ENCODE measurements around the gene ZNF490. TPM values are rescaled to one million over a fixed set of nuclear protein-coding genes. Genes with fewer than 3 reads are reported as not detected.

The ZNF490 gene
- polyA plus RNA-seq (2013), result 4.0 TPM

GRCh38 chr19:12610540-12611360 is at the start of gene ZNF490, which contains the start of gene ZNF791:
ZNF490 (minus strand) TSS chr19:12610813; CDS start chr19:12610680, 133 bp downstream.
ZNF791 (plus strand) TSS chr19:12610920; CDS start chr19:12611080, 160 bp downstream.
- Histone ChIP-seq H3K27me3 (replicated peaks in 2 of 5; ENCODE audit: control insufficient read depth in 4 of 5, insufficient read depth in 5 of 5, low read length in 4 of 5) (no peaks in the 10 kb centered on the region), H3K36me3 (ENCODE audit: control insufficient read depth in 4 of 4, insufficient read depth in 4 of 4, low read length in 3 of 4) (peaks cover 6 to 18% (median 7%) of the 10 kb centered on the region in 4 experiments), H3K4me3 (ENCODE audit: control insufficient read depth in 1 of 7, extremely low read depth in 1 of 7, insufficient read depth in 4 of 7, low read depth in 2 of 7, low read length in 6 of 7) (peak within 1 kb of the TSS; percentile 91 to 99 (median 97)), H3K4me1 (ENCODE audit: control extremely low read depth in 1 of 4, control insufficient read depth in 4 of 4, insufficient read depth in 4 of 4, low read length in 3 of 4) (peaks cover 6 to 44% (median 34%) of the 10 kb centered on the region in 4 experiments), H3K9me3 (ENCODE audit: control extremely low read depth in 1 of 5, control insufficient read depth in 4 of 5, insufficient read depth in 2 of 5, low read depth in 1 of 5, low read length in 4 of 5) (no peaks in the 10 kb centered on the region), H3K27ac (ENCODE audit: insufficient read depth in 1 of 2, low read depth in 1 of 2, low read length in 2 of 2, poor library complexity in 1 of 2, severe bottlenecking in 2 of 2) (peak within 1 kb of the TSS; percentile 88 to 92)
- CTCF ChIA-PET, result interaction anchor here (0.8 to 1.1 kb wide), 3 partner anchors 14 to 38 kb away, joined by 3 to 4 read pairs (median 3); no protein-coding TSS in a partner anchor
- under 1% methylated on average over 55 of the region's 61 CpGs for WGBS (ENCODE audit: insufficient coverage)
- peak; percentile 96 to 98 (median 98) for DNase-seq
- POLR2A ChIA-PET, result interaction anchor here (1.0 kb wide), 1 partner anchor 114 kb away, joined by 3 read pairs; no protein-coding TSS in a partner anchor

DNA sequence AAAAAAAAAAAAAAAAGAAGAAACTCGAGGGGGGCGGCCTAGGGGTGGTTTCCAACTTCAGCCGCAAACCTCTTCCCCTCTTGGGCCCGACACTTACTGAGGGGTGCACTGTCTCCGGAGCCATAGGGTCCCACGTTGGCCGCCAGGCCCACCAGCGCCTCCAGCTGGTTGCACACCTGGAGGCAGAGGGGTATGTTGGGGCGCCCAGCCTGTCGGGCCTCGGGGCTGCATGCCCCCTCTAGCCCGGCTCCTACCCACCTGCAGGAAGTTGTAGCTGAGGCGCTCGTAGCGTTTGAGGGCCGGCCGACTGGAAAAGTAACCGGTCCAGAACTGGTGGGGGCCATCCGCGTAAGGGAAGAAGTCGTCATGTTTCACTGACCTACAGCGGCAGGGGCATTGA is 47.4 kb upstream of the ZNF490 start:
- Histone ChIP-seq H3K4me1 (ENCODE audit: control extremely low read depth in 1 of 4, control insufficient read depth in 4 of 4, insufficient read depth in 4 of 4, low read length in 3 of 4) (no peaks in the 10 kb centered on the region), H3K27ac (ENCODE audit: insufficient read depth in 1 of 2, low read depth in 1 of 2, low read length in 2 of 2, poor library complexity in 1 of 2, severe bottlenecking in 2 of 2) (no peak overlapping the region), H3K4me3 (ENCODE audit: control insufficient read depth in 1 of 7, extremely low read depth in 1 of 7, insufficient read depth in 4 of 7, low read depth in 2 of 7, low read length in 6 of 7) (no peak overlapping the region), H3K36me3 (ENCODE audit: control insufficient read depth in 4 of 4, insufficient read depth in 4 of 4, low read length in 3 of 4) (peaks cover 16 to 70% (median 36%) of the 10 kb centered on the region in 4 experiments), H3K27me3 (replicated peaks in 2 of 5; ENCODE audit: control insufficient read depth in 4 of 5, insufficient read depth in 5 of 5, low read length in 4 of 5) (no peaks in the 10 kb centered on the region), H3K9me3 (ENCODE audit: control extremely low read depth in 1 of 5, control insufficient read depth in 4 of 5, insufficient read depth in 2 of 5, low read depth in 1 of 5, low read length in 4 of 5) (no peaks in the 10 kb centered on the region)
- POLR2A ChIA-PET, result no interaction called here
- 95% methylated on average over 17 of the region's 22 CpGs for WGBS (ENCODE audit: insufficient coverage)
- no peak for DNase-seq
- CTCF ChIA-PET, result interaction anchor here (0.6 to 3.6 kb wide), 2 partner anchors 14 to 50 kb away, joined by 4 to 11 read pairs; no protein-coding TSS in a partner anchor

GRCh38 chr19:12656899-12657571 is 46.4 kb upstream of the ZNF490 start:
- CTCF ChIA-PET, result interaction anchor here (0.6 kb wide), 1 partner anchor 49 kb away, joined by 4 read pairs; no protein-coding TSS in a partner anchor
- no peak overlapping the region for H3K27ac ChIP-seq (ENCODE audit: insufficient read depth in 1 of 2, low read depth in 1 of 2, low read length in 2 of 2, poor library complexity in 1 of 2, severe bottlenecking in 2 of 2)
- no peaks in the 10 kb centered on the region for H3K9me3 ChIP-seq (ENCODE audit: control extremely low read depth in 1 of 5, control insufficient read depth in 4 of 5, insufficient read depth in 2 of 5, low read depth in 1 of 5, low read length in 4 of 5)
- H3K4me3 ChIP-seq (ENCODE audit: control insufficient read depth in 1 of 7, extremely low read depth in 1 of 7, insufficient read depth in 4 of 7, low read depth in 2 of 7, low read length in 6 of 7), result no peak overlapping the region
- POLR2A ChIA-PET, result no interaction called here
- peaks cover 16 to 69% (median 36%) of the 10 kb centered on the region in 4 experiments for H3K36me3 ChIP-seq (ENCODE audit: control insufficient read depth in 4 of 4, insufficient read depth in 4 of 4, low read length in 3 of 4)
- no peaks in the 10 kb centered on the region for H3K27me3 ChIP-seq (replicated peaks in 2 of 5; ENCODE audit: control insufficient read depth in 4 of 5, insufficient read depth in 5 of 5, low read length in 4 of 5)
- peak in 1 of 3 donors; percentile 28 for DNase-seq
- no peaks in the 10 kb centered on the region for H3K4me1 ChIP-seq (ENCODE audit: control extremely low read depth in 1 of 4, control insufficient read depth in 4 of 4, insufficient read depth in 4 of 4, low read length in 3 of 4)
- WGBS (ENCODE audit: insufficient coverage), result 97% methylated on average over 42 of the region's 50 CpGs

DNA sequence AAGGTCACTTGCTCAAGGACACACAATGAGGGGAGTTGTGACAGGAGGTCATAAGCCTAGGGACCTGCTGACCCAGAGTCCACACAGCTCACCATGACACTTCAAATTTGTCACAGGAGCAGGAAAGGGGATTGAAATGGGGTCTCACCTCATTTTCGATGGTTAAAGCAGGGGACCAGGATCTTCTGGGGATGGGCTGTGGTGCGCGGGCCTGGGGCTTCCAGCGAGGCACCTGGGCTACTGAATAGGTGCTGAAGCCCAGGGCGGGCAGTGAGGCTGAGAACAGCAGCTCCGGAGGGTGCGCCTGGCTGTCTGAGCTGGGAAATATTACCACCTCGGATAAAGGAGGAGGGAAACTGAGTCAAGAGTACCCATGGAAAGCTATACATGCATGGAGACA is 44.9 kb upstream of the ZNF490 start:
- WGBS (ENCODE audit: insufficient coverage), result 97% methylated on average over 7 of the region's 8 CpGs
- DNase-seq, result no peak
- H3K27ac ChIP-seq (ENCODE audit: insufficient read depth in 1 of 2, low read depth in 1 of 2, low read length in 2 of 2, poor library complexity in 1 of 2, severe bottlenecking in 2 of 2), result no peak overlapping the region
- H3K9me3 ChIP-seq (ENCODE audit: control extremely low read depth in 1 of 5, control insufficient read depth in 4 of 5, insufficient read depth in 2 of 5, low read depth in 1 of 5, low read length in 4 of 5), result no peaks in the 10 kb centered on the region
- ChIA-PET CTCF (interaction anchor here (0.6 to 1.5 kb wide), 3 partner anchors 13 to 286 kb away, joined by 3 to 4 read pairs (median 3); no protein-coding TSS in a partner anchor), POLR2A (interaction anchor here (0.6 kb wide), 1 partner anchor 39 kb away, joined by 3 read pairs; no protein-coding TSS in a partner anchor)
- no peaks in the 10 kb centered on the region for H3K4me1 ChIP-seq (ENCODE audit: control extremely low read depth in 1 of 4, control insufficient read depth in 4 of 4, insufficient read depth in 4 of 4, low read length in 3 of 4)
- H3K27me3 ChIP-seq (replicated peaks in 2 of 5; ENCODE audit: control insufficient read depth in 4 of 5, insufficient read depth in 5 of 5, low read length in 4 of 5), result no peaks in the 10 kb centered on the region
- peaks cover 10 to 72% (median 40%) of the 10 kb centered on the region in 4 experiments for H3K36me3 ChIP-seq (ENCODE audit: control insufficient read depth in 4 of 4, insufficient read depth in 4 of 4, low read length in 3 of 4)
- no peak overlapping the region for H3K4me3 ChIP-seq (ENCODE audit: control insufficient read depth in 1 of 7, extremely low read depth in 1 of 7, insufficient read depth in 4 of 7, low read depth in 2 of 7, low read length in 6 of 7)

GRCh38 chr19:12652219-12652618 is 41.6 kb upstream of the ZNF490 start:
- CTCF ChIA-PET, result interaction anchor here (1.6 kb wide), 1 partner anchor 12 kb away, joined by 5 read pairs; no protein-coding TSS in a partner anchor
- POLR2A ChIA-PET, result no interaction called here
- no peak overlapping the region for H3K27ac ChIP-seq (ENCODE audit: insufficient read depth in 1 of 2, low read depth in 1 of 2, low read length in 2 of 2, poor library complexity in 1 of 2, severe bottlenecking in 2 of 2)
- H3K27me3 ChIP-seq (replicated peaks in 2 of 5; ENCODE audit: control insufficient read depth in 4 of 5, insufficient read depth in 5 of 5, low read length in 4 of 5), result no peaks in the 10 kb centered on the region
- no peaks in the 10 kb centered on the region for H3K9me3 ChIP-seq (ENCODE audit: control extremely low read depth in 1 of 5, control insufficient read depth in 4 of 5, insufficient read depth in 2 of 5, low read depth in 1 of 5, low read length in 4 of 5)
- no peak for DNase-seq
- H3K36me3 ChIP-seq (ENCODE audit: control insufficient read depth in 4 of 4, insufficient read depth in 4 of 4, low read length in 3 of 4), result peaks cover 7 to 59% (median 31%) of the 10 kb centered on the region in 4 experiments
- H3K4me1 ChIP-seq (ENCODE audit: control extremely low read depth in 1 of 4, control insufficient read depth in 4 of 4, insufficient read depth in 4 of 4, low read length in 3 of 4), result peaks cover 0 to 10% (median 3%) of the 10 kb centered on the region in 4 experiments
- no peak overlapping the region for H3K4me3 ChIP-seq (ENCODE audit: control insufficient read depth in 1 of 7, extremely low read depth in 1 of 7, insufficient read depth in 4 of 7, low read depth in 2 of 7, low read length in 6 of 7)
- WGBS (ENCODE audit: insufficient coverage), result 100% methylated on average over 1 of the region's 6 CpGs

- POLR2A ChIA-PET, result no interaction called here
- Histone ChIP-seq H3K4me3 (ENCODE audit: control insufficient read depth in 1 of 7, extremely low read depth in 1 of 7, insufficient read depth in 4 of 7, low read depth in 2 of 7, low read length in 6 of 7) (no peak overlapping the region), H3K9me3 (ENCODE audit: control extremely low read depth in 1 of 5, control insufficient read depth in 4 of 5, insufficient read depth in 2 of 5, low read depth in 1 of 5, low read length in 4 of 5) (no peaks in the 10 kb centered on the region), H3K27ac (ENCODE audit: insufficient read depth in 1 of 2, low read depth in 1 of 2, low read length in 2 of 2, poor library complexity in 1 of 2, severe bottlenecking in 2 of 2) (no peak overlapping the region), H3K36me3 (ENCODE audit: control insufficient read depth in 4 of 4, insufficient read depth in 4 of 4, low read length in 3 of 4) (peaks cover 7 to 43% (median 16%) of the 10 kb centered on the region in 4 experiments), H3K27me3 (replicated peaks in 2 of 5; ENCODE audit: control insufficient read depth in 4 of 5, insufficient read depth in 5 of 5, low read length in 4 of 5) (no peaks in the 10 kb centered on the region), H3K4me1 (ENCODE audit: control extremely low read depth in 1 of 4, control insufficient read depth in 4 of 4, insufficient read depth in 4 of 4, low read length in 3 of 4) (peaks cover 0 to 10% (median 3%) of the 10 kb centered on the region in 4 experiments)
- WGBS (ENCODE audit: insufficient coverage), result 100% methylated on average over 9 of the region's 10 CpGs
- CTCF ChIA-PET, result interaction anchor here (2.1 kb wide), 1 partner anchor 13 kb away, joined by 6 read pairs; no protein-coding TSS in a partner anchor
- DNase-seq, result no peak
Observed at GRCh38 chr19:12649941-12650340, 39.3 kb upstream of the ZNF490 start.

Data from common myeloid progenitor, CD34-positive (primary cell).